CD4-positive, alpha-beta T cell (primary cell): ENCODE results near the gene SYNE1. TPM values are rescaled to one million over a fixed set of nuclear protein-coding genes. Genes with fewer than 3 reads are reported as not detected.
"Not testable (repeated sequence)": the region's sequence is repeated elsewhere in the genome, so short reads cannot be mapped to it uniquely, and the experiment has no call there.

ENCODE experiments used
- ATAC-seq: fragments of 200-7000 bp; cut with Tn5 transposase; one replicate; pipeline ENCODE4 v1.10.0; 2022; ENCODE audit warnings: mild to moderate bottlenecking; ENCODE audit not compliant: poor library complexity
- CTCF ChIA-PET: fragments of 350-600 bp; sonication (Branson Sonifier 250); formaldehyde crosslinking; loops from one replicate; lab custom pipeline; 2021; ENCODE audit warnings: antibody characterized with exemption, inconsistent platforms; lab: Charles Lee
- POLR2A ChIA-PET: fragments of 350-600 bp; sonication (Branson Sonifier 250); formaldehyde crosslinking; loops from one replicate; lab custom pipeline; 2021; ENCODE audit warnings: antibody characterized with exemption, inconsistent platforms; lab: Charles Lee
- DNase-seq, 14 experiments: peaks; one replicate each; pipeline ENCODE4 v3.0.0-alpha.2; 2013 to 2020; ENCODE audit warnings: mixed read lengths in 2 of 14
- H3K27ac ChIP-seq, 2 donors: one replicate each; pipeline versions ENCODE4 v1.5.1 to v1.7.0; 2013; ENCODE audit warnings: low read length in 2 of 2, low read depth in 1 of 2, mild to moderate bottlenecking in 1 of 2
- H3K27me3 ChIP-seq, 2 experiments: 1 replicate in 1 of 2; 2 replicates in 1 of 2; pipeline versions ENCODE4 v1.6.1 to v1.7.0; 2013; ENCODE audit warnings: low read length in 2 of 2, control low read depth in 1 of 2, mild to moderate bottlenecking in 1 of 2, moderate library complexity in 1 of 2; ENCODE audit not compliant: insufficient read depth in 2 of 2, control insufficient read depth in 1 of 2
- H3K36me3 ChIP-seq: one replicate; pipeline ENCODE4 v1.6.1; 2013; ENCODE audit warnings: low read length, control low read depth; ENCODE audit not compliant: insufficient read depth
- H3K4me1 ChIP-seq: one replicate; pipeline ENCODE4 v1.6.1; 2013; ENCODE audit warnings: low read length, control low read depth; ENCODE audit not compliant: insufficient read depth
- H3K4me3 ChIP-seq: one replicate; pipeline ENCODE4 v1.5.1; 2013; ENCODE audit warnings: mild to moderate bottlenecking, low read length, moderate library complexity
- H3K9me3 ChIP-seq, 2 experiments: 1 replicate in 1 of 2; 2 replicates in 1 of 2; pipeline versions ENCODE4 v1.6.1 to v1.7.0; 2013; ENCODE audit warnings: low read length in 2 of 2, mild to moderate bottlenecking in 2 of 2, control low read depth in 1 of 2, moderate library complexity in 1 of 2; ENCODE audit not compliant: control insufficient read depth in 1 of 2, insufficient read depth in 1 of 2
- H3K27ac Mint-ChIP-seq: one replicate; pipeline ENCODE4 v1.8.0; 2020; ENCODE audit warnings: mixed read lengths
- H3K27me3 Mint-ChIP-seq: one replicate; pipeline ENCODE4 v1.8.0; 2021; ENCODE audit warnings: mixed read lengths
- H3K36me3 Mint-ChIP-seq: one replicate; pipeline ENCODE4 v1.8.0; 2021; ENCODE audit warnings: low read depth, mixed read lengths
- H3K4me1 Mint-ChIP-seq: one replicate; pipeline ENCODE4 v1.8.0; 2021; ENCODE audit warnings: low read depth, mixed read lengths
- H3K4me3 Mint-ChIP-seq: one replicate; pipeline ENCODE4 v1.8.0; 2020; ENCODE audit warnings: mild to moderate bottlenecking, mixed read lengths
- H3K9me3 Mint-ChIP-seq: one replicate; pipeline ENCODE4 v1.8.0; 2020; ENCODE audit warnings: mixed read lengths
- CTCF ChIP-seq: fragments of 200-600 bp; IDR thresholded peaks from one replicate; pipeline ENCODE4 v1.8.0; 2022; ENCODE audit warnings: antibody characterized with exemption, mild to moderate bottlenecking
- intact Hi-C, 2 experiments: fragments of 100-400 bp; cut with DNase I in 1 of 2; cut with micrococcal nuclease in 1 of 2; formaldehyde crosslinking; loops; one replicate each; pipeline versions ENCODE4 v1.15.1 to v1.9.0; 2023 to 2025; cut with DNase I, micrococcal nuclease
- total RNA-seq, 174 experiments: library from RNA in 2 of 174; stranded (reverse) in 2 of 174; gene quantifications; one replicate each; pipeline ENCODE4 v1.2.3 and lab custom pipeline; 2021 to 2026

The SYNE1 gene
- total RNA-seq, 2 experiments from 2014 or later: 94.9 to 108 TPM

- Histone ChIP-seq H3K27me3 (no peaks in the 10 kb centered on the region), H3K27ac (no peak overlapping the region), H3K9me3 (no peaks in the 10 kb centered on the region), H3K4me1 (no peaks in the 10 kb centered on the region), H3K4me3 (no peak overlapping the region), H3K36me3 (no peaks in the 10 kb centered on the region)
- H3K36me3 Mint-ChIP-seq: no peaks in the 10 kb centered on the region
- CTCF ChIA-PET: no interaction called here
- POLR2A ChIA-PET: no interaction called here
- H3K4me3 Mint-ChIP-seq: no peak overlapping the region
- H3K4me1 Mint-ChIP-seq: no peaks in the 10 kb centered on the region
- DNase-seq (no peak), ATAC-seq (no peak)
- intact Hi-C loops: no loop called here
- no peak overlapping the region for H3K27ac Mint-ChIP-seq
- TF ChIP-seq CTCF: no peak
- H3K27me3 Mint-ChIP-seq: peaks cover 4% of the 10 kb centered on the region
- peaks cover 2% of the 10 kb centered on the region for H3K9me3 Mint-ChIP-seq
These were observed 24.6 kb upstream of the SYNE1 start for GRCh38 chr6:152661776-152662175.

DNA sequence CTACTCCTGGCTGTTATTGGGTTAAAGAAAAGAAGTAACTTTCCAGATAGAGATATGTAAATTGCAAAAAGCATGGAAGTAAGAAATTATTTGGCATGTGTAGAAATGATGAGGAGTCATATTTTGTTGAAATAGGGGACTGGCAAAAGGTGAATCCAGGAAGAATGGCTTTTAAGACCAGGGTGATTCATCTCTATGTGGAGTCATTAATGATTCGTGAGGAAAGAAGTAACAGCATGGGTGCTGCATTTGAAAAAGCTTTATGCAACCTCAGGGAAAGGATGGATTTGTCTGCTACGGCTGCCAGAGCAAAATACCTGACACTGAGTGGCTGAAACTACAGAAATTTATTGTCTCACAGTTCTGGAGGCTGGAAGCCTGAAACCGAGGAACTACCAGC is 14.8 kb upstream of the SYNE1 start:
- no peaks in the 10 kb centered on the region for H3K4me1 ChIP-seq
- H3K27ac ChIP-seq: no peak overlapping the region
- POLR2A ChIA-PET: no interaction called here
- H3K4me1 Mint-ChIP-seq: no peaks in the 10 kb centered on the region
- H3K27ac Mint-ChIP-seq: no peak overlapping the region
- no peak overlapping the region for H3K4me3 Mint-ChIP-seq
- CTCF ChIA-PET: interaction anchor here (1.0 kb wide), 1 partner anchor 9 kb away, joined by 3 read pairs; no protein-coding TSS in a partner anchor
- intact Hi-C loops: no loop called here
- no peaks in the 10 kb centered on the region for H3K9me3 Mint-ChIP-seq
- H3K4me3 ChIP-seq: no peak overlapping the region
- DNase-seq: no peak
- H3K27me3 ChIP-seq: no peaks in the 10 kb centered on the region
- no peak for TF ChIP-seq CTCF
- H3K36me3 ChIP-seq: no peaks in the 10 kb centered on the region
- no peaks in the 10 kb centered on the region for H3K9me3 ChIP-seq
- no peaks in the 10 kb centered on the region for H3K36me3 Mint-ChIP-seq
- peaks cover 15% of the 10 kb centered on the region for H3K27me3 Mint-ChIP-seq
- no peak for ATAC-seq

DNA sequence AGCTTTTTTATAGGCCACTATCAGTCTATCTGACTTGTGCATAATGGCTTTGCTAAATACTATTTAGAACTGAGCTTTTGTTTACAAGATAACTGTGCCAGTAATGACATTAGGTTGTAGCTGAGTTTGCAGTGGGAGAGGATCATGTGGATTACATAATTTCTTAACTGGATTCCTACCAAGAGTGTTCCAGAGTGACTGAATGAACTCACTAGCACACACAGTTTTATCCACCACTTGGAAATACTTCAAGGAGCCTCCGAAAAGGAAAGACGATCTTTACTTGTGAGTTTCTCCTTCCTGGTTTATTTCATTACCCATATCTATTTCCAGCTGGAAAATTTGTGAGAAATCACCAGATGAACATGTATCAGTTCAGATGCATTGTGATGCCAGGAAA is 10.9 kb upstream of the SYNE1 start:
- Mint-ChIP-seq H3K9me3 (no peaks in the 10 kb centered on the region), H3K27me3 (peaks cover 26% of the 10 kb centered on the region), H3K4me1 (no peaks in the 10 kb centered on the region), H3K36me3 (no peaks in the 10 kb centered on the region), H3K27ac (no peak overlapping the region), H3K4me3 (no peak overlapping the region)
- H3K27ac ChIP-seq: no peak overlapping the region
- no peaks in the 10 kb centered on the region for H3K36me3 ChIP-seq
- CTCF ChIA-PET: no interaction called here
- POLR2A ChIA-PET: no interaction called here
- no peak overlapping the region for H3K4me3 ChIP-seq
- H3K4me1 ChIP-seq: no peaks in the 10 kb centered on the region
- no peaks in the 10 kb centered on the region for H3K27me3 ChIP-seq
- DNase-seq (no peak), ATAC-seq (no peak)
- TF ChIP-seq CTCF: no peak
- no peaks in the 10 kb centered on the region for H3K9me3 ChIP-seq
- intact Hi-C loops: no loop called here

GRCh38 chr6:152646732-152647131 is 9.6 kb upstream of the SYNE1 start:
- H3K27me3 ChIP-seq, H3K27ac Mint-ChIP-seq, DNase-seq, H3K4me1 Mint-ChIP-seq, H3K9me3 ChIP-seq, H3K9me3 Mint-ChIP-seq, H3K27ac ChIP-seq, H3K4me1 ChIP-seq, H3K36me3 ChIP-seq, CTCF ChIA-PET, POLR2A ChIA-PET, ATAC-seq, intact Hi-C loops, H3K4me3 ChIP-seq, H3K36me3 Mint-ChIP-seq, H3K4me3 Mint-ChIP-seq: not testable (repeated sequence)
- peaks cover 26% of the 10 kb centered on the region for H3K27me3 Mint-ChIP-seq
